Measurements from ENCODE around the gene ZNF311.
A peak's percentile ranks its signal among the peaks of the same experiment; 100 is the strongest.
"Not testable (repeated sequence)": the region's sequence is repeated elsewhere in the genome, so short reads cannot be mapped to it uniquely, and the experiment has no call there.

Gene ZNF311

GRCh38 chr6:28979679-28980078, 25.4 kb downstream of the ZNF311 start:
- Histone ChIP-seq H3K27ac (no peak overlapping the region), H3K4me3 (no peak overlapping the region)
- no peak for DNase-seq (ENCODE audit: low spot score)
- no peak for TF ChIP-seq CTCF (IDR thresholded peaks at IDR 0.05)

- Histone ChIP-seq H3K27ac (no peak overlapping the region), H3K4me3 (no peak overlapping the region)
- no peak for TF ChIP-seq CTCF (IDR thresholded peaks at IDR 0.05)
- no peak for DNase-seq (ENCODE audit: low spot score)
Observed at GRCh38 chr6:28978959-28979561, 26.1 kb downstream of the ZNF311 start.

GRCh38 chr6:28978133-28978491, 27.0 kb downstream of the ZNF311 start:
- DNase-seq (ENCODE audit: low spot score), result no peak
- no peak for TF ChIP-seq CTCF (IDR thresholded peaks at IDR 0.05)
- no peak overlapping the region for H3K4me3 ChIP-seq
- no peak overlapping the region for H3K27ac ChIP-seq

GRCh38 chr6:28977341-28978132, 27.6 kb downstream of the ZNF311 start:
- no peak for DNase-seq (ENCODE audit: low spot score)
- no peak for TF ChIP-seq CTCF (IDR thresholded peaks at IDR 0.05)
- Histone ChIP-seq H3K27ac (peak overlapping the region in 1 of 2 donors; percentile 23), H3K4me3 (peak overlapping the region; percentile 37)

- no peak overlapping the region for H3K27ac ChIP-seq
- TF ChIP-seq CTCF (IDR thresholded peaks at IDR 0.05), result no peak
- no peak for DNase-seq (ENCODE audit: low spot score)
- H3K4me3 ChIP-seq, result no peak overlapping the region
Observed at GRCh38 chr6:28976677-28977076, 28.4 kb downstream of the ZNF311 start.

GRCh38 chr6:28974505-28974904, 30.6 kb downstream of the ZNF311 start:
- no peak for TF ChIP-seq CTCF (IDR thresholded peaks at IDR 0.05)
- Histone ChIP-seq H3K4me3 (no peak overlapping the region), H3K27ac (no peak overlapping the region)
- no peak for DNase-seq (ENCODE audit: low spot score)

GRCh38 chr6:28970056-28970455, 35.1 kb downstream of the ZNF311 start:
- H3K27ac ChIP-seq; DNase-seq (ENCODE audit: low spot score); H3K4me3 ChIP-seq: not testable (repeated sequence)
